Measurements from ENCODE around the gene AKR7A2. TPM values are rescaled to one million over a fixed set of nuclear protein-coding genes. Genes with fewer than 3 reads are reported as not detected.

AKR7A2 gene
- total RNA-seq = 100 to 1,000 TPM in 7 of 9 donors, 10 to 100 TPM in 2; 88.8 to 235 (median 141) TPM
- polyA plus RNA-seq = 10 to 100 TPM; 20.0 to 59.4 (median 23.2) TPM
- long read RNA-seq, donor 1, transcript AKR7A2-201 (7 exons, 1,362 nt) = major isoform, 64 of 260 reads
- long read RNA-seq, donor 1, partial matches to known transcripts = 182 of 260 reads
- long read RNA-seq, donor 1, other reads (novel, unspliced or antisense) = 13 of 260 reads
- long read RNA-seq, donor 2, transcript AKR7A2-201 (7 exons, 1,362 nt) = major isoform, 30 of 30 reads
- long read RNA-seq, donor 2, partial matches to known transcripts = 0 of 30 reads
- long read RNA-seq, donor 2, other reads (novel, unspliced or antisense) = 0 of 30 reads
- long read RNA-seq, donor 3, transcript AKR7A2-201 (7 exons, 1,362 nt) = major isoform, 30 of 30 reads
- long read RNA-seq, donor 3, partial matches to known transcripts = 0 of 30 reads
- long read RNA-seq, donor 3, other reads (novel, unspliced or antisense) = 0 of 30 reads
- long read RNA-seq, donor 4, transcript AKR7A2-201 (7 exons, 1,362 nt) = major isoform, 194 of 205 reads
- long read RNA-seq, donor 4, partial matches to known transcripts = 4 of 205 reads
- long read RNA-seq, donor 4, other reads (novel, unspliced or antisense) = 6 of 205 reads
- long read RNA-seq, donor 5, transcript AKR7A2-201 (7 exons, 1,362 nt) = major isoform, 262 of 272 reads
- long read RNA-seq, donor 5, partial matches to known transcripts = 3 of 272 reads
- long read RNA-seq, donor 5, other reads (novel, unspliced or antisense) = 7 of 272 reads
- long read RNA-seq, donor 6, transcript AKR7A2-201 (7 exons, 1,362 nt) = major isoform, 94 of 103 reads
- long read RNA-seq, donor 6, partial matches to known transcripts = 5 of 103 reads
- long read RNA-seq, donor 6, other reads (novel, unspliced or antisense) = 3 of 103 reads
- long read RNA-seq, donor 7, transcript AKR7A2-201 (7 exons, 1,362 nt) = major isoform, 20 of 26 reads
- long read RNA-seq, donor 7, partial matches to known transcripts = 6 of 26 reads
- long read RNA-seq, donor 7, other reads (novel, unspliced or antisense) = 0 of 26 reads
- long read RNA-seq, donor 8, transcript AKR7A2-201 (7 exons, 1,362 nt) = major isoform, 41 of 134 reads
- long read RNA-seq, donor 8, partial matches to known transcripts = 81 of 134 reads
- long read RNA-seq, donor 8, other reads (novel, unspliced or antisense) = 12 of 134 reads
- long read RNA-seq, donor 9, transcript AKR7A2-201 (7 exons, 1,362 nt) = major isoform, 25 of 30 reads
- long read RNA-seq, donor 9, partial matches to known transcripts = 5 of 30 reads
- long read RNA-seq, donor 9, other reads (novel, unspliced or antisense) = 0 of 30 reads
- long read RNA-seq, donor 10, transcript AKR7A2-201 (7 exons, 1,362 nt) = major isoform, 19 of 19 reads
- long read RNA-seq, donor 10, partial matches to known transcripts = 0 of 19 reads
- long read RNA-seq, donor 10, other reads (novel, unspliced or antisense) = 0 of 19 reads

DNA sequence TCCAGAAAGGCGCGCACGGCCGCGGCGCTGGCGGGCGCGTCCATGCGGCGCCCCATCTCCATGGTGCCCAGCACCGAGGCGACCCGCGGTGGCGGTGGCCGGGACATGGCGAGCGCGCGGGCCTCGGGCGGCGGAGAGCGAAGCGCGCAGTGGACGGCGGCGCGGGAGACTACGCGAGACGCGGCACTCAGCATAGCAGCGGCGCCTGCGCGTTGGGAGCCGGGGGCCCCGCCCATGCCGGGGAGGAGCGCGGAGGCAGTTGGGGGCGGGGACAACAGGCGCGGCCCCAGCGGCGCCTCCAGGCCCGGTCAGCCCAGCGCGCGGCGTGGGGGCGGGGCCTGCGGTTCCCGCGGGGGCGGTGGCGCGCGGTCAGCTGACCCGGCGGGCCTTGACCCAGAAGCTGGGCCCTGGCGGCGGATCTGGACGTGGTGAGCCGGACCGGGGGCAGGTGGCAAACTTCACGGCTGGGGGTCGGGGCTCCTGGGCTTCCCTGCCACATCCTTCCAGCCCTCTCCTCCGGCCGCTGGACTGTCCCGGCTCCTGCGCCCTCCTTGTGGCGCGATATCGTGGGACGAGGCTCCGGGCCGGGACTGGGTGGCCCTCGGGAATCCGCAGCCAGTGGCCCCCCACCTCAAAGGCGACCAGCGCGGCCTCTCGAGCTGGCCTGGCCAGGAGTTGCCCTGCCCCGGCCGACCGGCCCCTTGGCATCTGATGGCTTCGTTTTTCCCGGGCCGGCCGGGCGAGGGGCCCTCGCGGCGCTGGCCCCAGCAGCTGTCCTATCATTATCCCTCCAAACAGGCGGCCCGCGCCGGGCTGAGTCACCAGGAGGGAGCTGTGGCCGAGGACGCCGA lies at the start of gene AKR7A2, which contains the start of gene SLC66A1:
Gene AKR7A2, minus strand, starts transcription at position 214 of the 851 bp plus-strand sequence. Its CDS starts 20 bp downstream, at position 194.
Gene SLC66A1, plus strand, starts transcription at position 396 of the 851 bp plus-strand sequence. CDS start 5,352 bp downstream, outside the sequence.
- peak in 2 of 6 experiments; percentile 25 to 29 for TF ChIP-seq CTCF (IDR thresholded peaks at IDR 0.05)
- TF ChIP-seq POLR2A (IDR thresholded peaks at IDR 0.05) = peak; percentile 58 to 85
- H3K4me1 ChIP-seq (replicated peaks in 1 of 2) = peaks cover 30 to 48% of the 10 kb centered on the region in 2 donors
- 0 to 5% (median 1%) methylated on average over 4 to 104 of the region's 105 CpGs; no CpG with 5 or more reads in 1 of the 4 donors for WGBS, 4 donors
- H3K27ac ChIP-seq = peak within 1 kb of the TSS; percentile 51 to 97 (median 94)
- no peaks in the 10 kb centered on the region for H3K27me3 ChIP-seq
- peaks cover 0 to 12% of the 10 kb centered on the region in 2 donors for H3K36me3 ChIP-seq (replicated peaks in 1 of 2)
- intact Hi-C loops (cut with DNase I) = no loop called here
- H3K4me3 ChIP-seq = peak within 1 kb of the TSS; percentile 44 to 98 (median 65)
- H3K9me3 ChIP-seq (replicated peaks in 1 of 3) = no peaks in the 10 kb centered on the region
- DNase-seq = peak; percentile 90 to 96 (median 93)

DNA sequence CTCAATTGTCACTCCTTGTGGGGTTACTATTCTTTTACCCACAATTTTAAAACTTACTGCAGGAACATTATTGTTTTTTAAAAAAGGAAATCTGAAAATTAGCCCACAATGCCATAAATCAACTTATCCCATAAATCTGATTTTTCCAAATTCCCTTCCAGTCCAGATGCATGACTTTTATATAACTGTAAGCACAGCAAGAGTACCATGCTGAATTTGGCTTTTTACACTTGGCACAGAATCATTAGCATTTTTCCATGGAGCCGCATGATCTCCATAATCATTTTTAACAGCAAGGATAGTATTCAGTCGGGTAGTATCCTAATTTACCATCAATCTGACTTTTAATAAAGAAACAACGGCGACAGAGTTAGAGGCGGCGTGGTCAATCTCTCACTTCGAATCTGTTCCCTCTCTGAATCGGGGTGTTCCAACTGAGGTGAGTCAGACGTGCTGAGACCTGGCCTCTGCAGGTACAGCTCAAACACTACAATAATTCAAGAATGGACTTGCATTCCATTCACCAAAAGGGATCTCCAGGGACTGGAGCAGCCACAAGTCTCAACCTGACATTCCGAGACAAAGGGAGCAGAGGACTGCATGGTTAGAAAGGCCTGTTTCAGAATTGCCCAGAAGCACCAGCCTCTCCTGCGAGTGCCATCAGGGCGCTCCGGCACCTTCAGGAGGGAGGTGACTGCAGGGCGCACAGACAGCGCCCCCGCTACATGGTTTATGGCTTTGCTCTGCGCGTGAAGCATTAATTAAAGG lies 49.1 kb upstream of the AKR7A2 start:
- Histone ChIP-seq H3K4me3 (no peak overlapping the region), H3K27ac (no peak overlapping the region), H3K27me3 (no peaks in the 10 kb centered on the region), H3K4me1 (replicated peaks in 1 of 2) (peaks cover 0 to 8% of the 10 kb centered on the region in 2 donors), H3K9me3 (replicated peaks in 1 of 3) (no peaks in the 10 kb centered on the region), H3K36me3 (replicated peaks in 1 of 2) (peaks cover 0 to 12% of the 10 kb centered on the region in 2 donors)
- TF ChIP-seq POLR2A (IDR thresholded peaks at IDR 0.05) (no peak), CTCF (IDR thresholded peaks at IDR 0.05) (no peak)
- DNase-seq = no peak
- 87 to 95% (median 93%) methylated on average over 18 of the region's 18 CpGs for WGBS, 4 donors
- intact Hi-C loops (cut with DNase I) = no loop called here

DNA sequence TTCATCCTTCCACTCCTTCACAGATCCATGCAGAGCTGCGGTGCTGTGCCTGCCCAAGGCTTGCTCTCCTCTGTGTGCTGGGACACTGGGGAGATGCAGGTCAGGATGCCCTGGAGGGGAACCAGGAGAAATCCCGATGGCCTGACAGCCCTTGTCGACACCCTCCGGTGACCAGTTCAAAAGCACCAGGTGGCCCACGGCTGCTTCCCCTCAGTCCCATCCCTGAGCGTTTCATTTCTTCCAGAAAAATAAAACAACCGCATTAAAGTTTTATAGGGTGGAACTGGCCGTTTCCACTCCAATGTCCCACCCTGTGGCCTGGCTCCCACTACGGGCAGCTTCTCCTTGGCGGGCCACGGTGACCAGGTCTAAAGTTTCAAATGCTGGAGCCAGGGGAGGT lies 48.5 kb upstream of the AKR7A2 start:
- no peak overlapping the region for H3K27ac ChIP-seq
- DNase-seq = no peak
- peaks cover 0 to 18% of the 10 kb centered on the region in 2 donors for H3K36me3 ChIP-seq (replicated peaks in 1 of 2)
- TF ChIP-seq POLR2A (IDR thresholded peaks at IDR 0.05) (no peak), CTCF (IDR thresholded peaks at IDR 0.05) (no peak)
- peaks cover 0 to 8% of the 10 kb centered on the region in 2 donors for H3K4me1 ChIP-seq (replicated peaks in 1 of 2)
- no peak overlapping the region for H3K4me3 ChIP-seq
- H3K27me3 ChIP-seq = no peaks in the 10 kb centered on the region
- H3K9me3 ChIP-seq (replicated peaks in 1 of 3) = no peaks in the 10 kb centered on the region
- 77 to 87% (median 82%) methylated on average over 11 of the region's 11 CpGs for WGBS, 4 donors
- intact Hi-C loops (cut with DNase I) = no loop called here
